HG02885 (cell line): Measurements from ENCODE around the gene GREB1.

Experiments used
- ATAC-seq: cut with Tn5 transposase; IDR thresholded peaks from one replicate; pipeline ENCODE4 v1.9.1; 2021; ENCODE audit warnings: mild to moderate bottlenecking; ENCODE audit not compliant: unreplicated experiment, poor library complexity

GREB1 gene

GRCh38 chr2:11577101-11577883 is 43.4 kb downstream of the GREB1 start:
- no peak for ATAC-seq

GRCh38 chr2:11578081-11578948 is 44.5 kb downstream of the GREB1 start:
- no peak for ATAC-seq

GRCh38 chr2:11578986-11579774 is 45.3 kb downstream of the GREB1 start:
- ATAC-seq: no peak

GRCh38 chr2:11579867-11580659 is 46.2 kb downstream of the GREB1 start:
- no peak for ATAC-seq

- no peak for ATAC-seq
These were observed 46.9 kb downstream of the GREB1 start for GRCh38 chr2:11580697-11581096.

- no peak for ATAC-seq
These were observed 47.4 kb downstream of the GREB1 start for GRCh38 chr2:11581124-11581796.

- no peak for ATAC-seq
These were observed 48.2 kb downstream of the GREB1 start for GRCh38 chr2:11581797-11582611.

- no peak for ATAC-seq
These were observed 48.7 kb downstream of the GREB1 start for GRCh38 chr2:11582612-11582861.

GRCh38 chr2:11582862-11583752 is 49.3 kb downstream of the GREB1 start:
- peak; percentile 39 for ATAC-seq

- ATAC-seq: peak; percentile 83
These were observed 50.1 kb downstream of the GREB1 start for GRCh38 chr2:11583840-11584524.

GRCh38 chr2:11584525-11585056 is 50.7 kb downstream of the GREB1 start:
- ATAC-seq: no peak

- ATAC-seq: no peak
These were observed 51.2 kb downstream of the GREB1 start for GRCh38 chr2:11585071-11585470.

GRCh38 chr2:11588228-11589110 is 54.6 kb downstream of the GREB1 start:
- no peak for ATAC-seq

- no peak for ATAC-seq
These were observed 55.6 kb downstream of the GREB1 start for GRCh38 chr2:11589316-11589940.

- no peak for ATAC-seq
These were observed 56.3 kb downstream of the GREB1 start for GRCh38 chr2:11590193-11590592.

GRCh38 chr2:11591091-11591490 is 57.2 kb downstream of the GREB1 start:
- no peak for ATAC-seq
